ENCODE data around the gene TPSB2.
"Not testable (repeated sequence)": the region's sequence is repeated elsewhere in the genome, so short reads cannot be mapped to it uniquely, and the experiment has no call there.

The TPSB2 gene

GRCh38 chr16:1240436-1240835, 10.5 kb upstream of the TPSB2 start, which contains the start of gene TPSAB1:
TSS of gene TPSAB1 (plus strand) at chr16:1240705. CDS start at chr16:1240939, 234 bp downstream.
- not testable (repeated sequence) for DNase-seq (ENCODE audit: low spot score)

GRCh38 chr16:1239575-1239974, 9.6 kb upstream of the TPSB2 start:
- DNase-seq (ENCODE audit: low spot score): not testable (repeated sequence)

GRCh38 chr16:1238909-1239308, 8.9 kb upstream of the TPSB2 start:
- DNase-seq (ENCODE audit: low spot score): not testable (repeated sequence)

DNA sequence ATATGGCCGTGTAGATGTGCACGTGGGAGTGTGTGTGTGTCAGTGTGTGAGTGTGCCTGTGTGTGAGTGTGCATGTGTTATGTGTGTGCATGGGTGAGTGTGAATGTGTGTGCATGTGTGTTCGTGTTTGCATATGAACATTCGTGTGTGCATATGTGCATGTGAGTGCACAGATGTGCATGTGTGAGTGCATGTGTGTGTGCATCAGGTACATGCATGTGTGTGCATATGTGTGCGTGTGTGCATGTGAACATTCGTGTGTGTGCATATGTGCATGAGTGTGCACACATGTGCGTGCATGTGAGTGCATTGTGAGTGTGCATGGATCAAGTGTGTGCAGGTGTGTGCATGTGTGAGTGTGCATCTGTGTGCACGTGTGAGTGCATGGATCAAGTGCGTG, 8.0 kb upstream of the TPSB2 start:
- no peak for DNase-seq (ENCODE audit: low spot score)

DNA sequence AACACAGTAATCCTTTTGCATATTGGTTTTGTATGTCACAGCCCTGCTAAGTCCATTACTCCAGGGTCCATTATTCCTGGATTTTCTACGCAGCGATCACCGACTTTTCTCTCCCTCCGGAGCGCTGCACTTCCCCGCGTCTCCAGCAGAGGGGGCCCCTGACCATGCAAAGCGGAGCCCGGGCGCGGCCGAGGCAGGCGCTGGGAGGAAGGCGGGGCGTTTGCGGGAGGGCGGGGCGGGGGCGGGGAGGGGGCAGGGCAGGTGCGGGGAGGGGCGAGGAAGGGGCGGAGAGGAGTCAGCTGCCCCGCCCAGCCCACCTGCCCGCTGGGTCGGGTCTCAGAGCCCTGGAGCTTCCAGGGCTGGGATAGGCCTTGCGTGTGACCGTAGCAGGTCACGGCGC, 6.7 kb upstream of the TPSB2 start:
- not testable (repeated sequence) for DNase-seq (ENCODE audit: low spot score)

DNA sequence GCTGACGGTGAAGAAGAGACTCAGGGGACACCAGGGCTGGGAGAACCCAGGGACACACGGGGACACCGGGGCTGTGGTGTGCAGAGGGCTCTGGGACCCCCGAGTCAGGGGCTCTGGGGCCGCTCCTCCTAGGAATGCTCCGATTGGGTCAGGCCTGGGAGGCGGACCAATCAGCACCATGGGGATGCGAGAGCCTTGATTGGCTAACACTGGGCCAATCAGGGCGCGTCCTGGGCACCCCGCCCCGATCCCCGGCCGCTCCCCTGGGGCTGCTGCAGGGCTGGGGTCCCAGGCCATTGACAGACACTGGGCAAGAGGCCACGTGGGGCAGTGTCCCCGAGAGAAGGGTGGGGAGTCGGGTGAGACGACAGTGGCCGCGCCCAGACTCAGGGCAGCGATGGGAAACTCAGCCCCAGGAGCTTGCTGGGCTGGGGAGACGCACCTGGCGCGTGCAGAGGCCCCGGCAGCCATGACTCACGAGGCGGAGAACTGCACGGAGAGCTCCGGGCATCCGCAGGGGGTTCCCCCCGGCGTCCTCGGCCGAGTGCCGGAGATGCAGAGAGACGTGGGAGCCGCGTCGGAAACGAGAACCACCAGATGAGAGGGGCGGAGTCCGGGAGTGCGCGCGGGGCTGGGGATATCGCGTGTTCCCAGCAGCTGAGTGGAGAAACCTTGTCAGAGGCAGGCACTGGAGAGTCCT, 2.2 kb upstream of the TPSB2 start:
- not testable (repeated sequence) for DNase-seq (ENCODE audit: low spot score)

DNA sequence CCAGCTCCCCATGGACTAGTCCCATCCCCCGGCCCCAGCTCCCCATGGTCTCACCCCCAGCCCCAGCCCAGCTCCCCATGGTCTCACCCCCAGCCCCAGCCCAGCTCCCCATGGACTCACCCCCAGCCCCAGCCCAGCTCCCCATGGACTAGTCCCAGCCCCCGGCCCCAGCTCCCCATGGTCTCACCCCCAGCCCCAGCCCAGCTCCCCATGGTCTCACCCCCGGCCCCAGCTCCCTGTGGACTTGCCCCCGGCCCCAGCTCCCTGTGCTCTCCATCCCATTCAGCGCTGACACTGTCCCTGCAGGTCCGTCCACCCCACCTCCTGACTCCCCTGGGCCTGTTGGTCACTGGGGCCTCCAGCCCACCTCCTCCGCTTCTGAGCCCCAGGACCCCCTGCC, 1.3 kb upstream of the TPSB2 start:
- DNase-seq (ENCODE audit: low spot score): not testable (repeated sequence)

DNA sequence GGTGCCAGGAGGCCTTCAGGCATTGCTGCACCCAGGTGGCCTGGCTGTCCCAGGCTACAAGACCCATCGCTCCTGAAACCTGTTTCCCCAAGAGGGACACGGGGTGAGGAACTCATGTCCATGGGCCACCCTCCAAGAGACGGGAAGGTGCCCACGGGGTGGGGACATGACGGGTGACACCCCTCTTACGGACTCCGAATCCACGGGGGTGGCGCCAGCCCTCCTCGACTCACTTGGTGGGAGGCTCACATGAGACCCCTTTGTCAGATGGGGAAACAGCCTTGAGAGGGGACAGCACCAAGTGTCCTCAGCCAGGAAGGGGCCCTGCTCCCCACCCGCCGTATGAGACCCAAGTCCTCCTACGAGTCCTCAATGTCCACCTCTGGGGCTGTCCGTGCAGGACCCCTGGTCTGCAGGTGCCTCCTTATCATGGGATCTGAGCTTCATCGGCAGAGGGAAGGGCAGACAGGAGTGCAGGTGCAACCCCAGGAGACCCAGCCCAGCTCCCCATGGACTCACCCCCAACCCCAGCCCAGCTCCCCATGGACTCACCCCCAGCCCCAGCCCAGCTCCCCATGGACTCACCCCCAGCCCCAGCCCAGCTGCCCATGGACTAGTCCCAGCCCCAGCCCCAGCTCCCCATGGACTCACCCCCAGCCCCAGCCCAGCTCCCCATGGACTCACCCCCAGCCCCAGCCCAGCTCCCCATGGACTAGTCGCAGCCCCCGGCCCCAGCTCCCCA, 658 bp upstream of the TPSB2 start:
- not testable (repeated sequence) for DNase-seq (ENCODE audit: low spot score)

GRCh38 chr16:1229476-1229875, 508 bp downstream of the TPSB2 start:
- not testable (repeated sequence) for DNase-seq (ENCODE audit: low spot score)

GRCh38 chr16:1228227-1228626, 1.8 kb downstream of the TPSB2 start:
- not testable (repeated sequence) for DNase-seq (ENCODE audit: low spot score)

DNA sequence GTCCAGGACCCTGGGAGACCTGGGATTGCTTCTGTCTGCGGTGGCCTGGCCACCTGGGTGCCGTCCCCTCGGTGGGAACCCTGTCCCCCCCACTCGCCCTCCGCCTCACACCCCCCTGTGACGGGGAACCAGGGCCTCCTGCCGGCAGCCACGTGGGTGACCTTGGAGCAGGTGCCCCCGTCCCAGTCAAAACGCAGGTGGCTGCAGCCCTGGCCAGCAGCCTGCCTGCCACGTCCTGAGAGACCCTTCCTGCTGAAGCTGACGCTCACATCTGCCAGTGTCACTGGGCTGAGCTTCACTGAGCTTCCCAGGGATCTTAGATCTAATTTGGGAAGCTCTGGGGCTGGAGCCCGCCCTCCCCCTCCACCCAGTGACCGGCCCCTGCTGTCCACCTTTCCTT, 3.3 kb downstream of the TPSB2 start:
- DNase-seq (ENCODE audit: low spot score): not testable (repeated sequence)

- DNase-seq (ENCODE audit: low spot score): not testable (repeated sequence)
These were observed 4.2 kb downstream of the TPSB2 start for GRCh38 chr16:1225728-1226311.

GRCh38 chr16:1225051-1225451, 4.9 kb downstream of the TPSB2 start, which contains the start of gene TPSG1:
TSS of gene TPSG1 (minus strand) at chr16:1225268. CDS start at chr16:1225252, 16 bp downstream.
- no peak for DNase-seq (ENCODE audit: low spot score)

GRCh38 chr16:1224558-1224957, 5.4 kb downstream of the TPSB2 start:
- no peak for DNase-seq (ENCODE audit: low spot score)

DNA sequence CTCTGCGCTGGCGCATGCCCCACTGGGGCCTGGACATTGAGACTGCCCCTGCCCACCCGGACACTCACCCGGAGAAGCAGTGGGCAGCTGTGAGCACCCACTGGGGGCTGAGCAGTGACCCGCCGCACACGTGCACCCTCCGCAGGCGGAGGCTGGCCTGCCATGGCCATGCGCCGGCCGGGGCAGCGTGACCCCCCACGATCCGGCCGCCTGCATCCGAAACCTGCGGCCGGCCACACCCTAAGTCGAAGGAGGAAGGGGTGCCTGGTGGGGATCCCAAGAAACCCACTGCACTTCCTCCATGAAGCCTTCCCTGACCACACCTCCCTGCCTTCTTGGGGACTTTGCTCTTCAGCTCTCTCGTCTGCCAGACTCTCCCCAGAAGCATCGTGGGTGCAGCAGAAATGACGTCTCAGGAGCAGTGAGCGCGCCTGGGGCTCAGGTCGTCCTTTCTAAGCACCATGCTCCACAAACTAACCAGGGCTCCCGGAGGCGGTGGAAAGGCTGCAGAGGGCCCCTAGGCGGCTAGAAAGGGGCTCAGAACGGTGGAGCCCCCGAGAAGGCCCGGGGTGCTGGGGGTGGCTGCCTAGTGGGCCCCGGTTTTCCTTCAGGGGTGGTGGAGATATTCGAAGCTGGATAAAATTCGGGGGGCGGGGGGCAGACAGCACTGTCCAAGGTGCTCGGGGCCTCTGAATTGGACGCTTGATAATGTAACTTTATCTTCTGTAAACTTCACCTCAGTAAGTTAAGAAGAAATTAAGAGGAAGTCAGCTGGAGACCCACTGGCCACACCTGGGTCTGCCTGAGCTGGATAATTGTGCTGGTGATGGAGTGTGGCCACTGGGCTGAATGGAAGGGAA, 6.4 kb downstream of the TPSB2 start:
- DNase-seq (ENCODE audit: low spot score): no peak

GRCh38 chr16:1222553-1223354, 7.2 kb downstream of the TPSB2 start:
- DNase-seq (ENCODE audit: low spot score): no peak

GRCh38 chr16:1221628-1222552, 8.1 kb downstream of the TPSB2 start:
- no peak for DNase-seq (ENCODE audit: low spot score)

GRCh38 chr16:1220841-1221627, 8.9 kb downstream of the TPSB2 start:
- no peak for DNase-seq (ENCODE audit: low spot score)

DNA sequence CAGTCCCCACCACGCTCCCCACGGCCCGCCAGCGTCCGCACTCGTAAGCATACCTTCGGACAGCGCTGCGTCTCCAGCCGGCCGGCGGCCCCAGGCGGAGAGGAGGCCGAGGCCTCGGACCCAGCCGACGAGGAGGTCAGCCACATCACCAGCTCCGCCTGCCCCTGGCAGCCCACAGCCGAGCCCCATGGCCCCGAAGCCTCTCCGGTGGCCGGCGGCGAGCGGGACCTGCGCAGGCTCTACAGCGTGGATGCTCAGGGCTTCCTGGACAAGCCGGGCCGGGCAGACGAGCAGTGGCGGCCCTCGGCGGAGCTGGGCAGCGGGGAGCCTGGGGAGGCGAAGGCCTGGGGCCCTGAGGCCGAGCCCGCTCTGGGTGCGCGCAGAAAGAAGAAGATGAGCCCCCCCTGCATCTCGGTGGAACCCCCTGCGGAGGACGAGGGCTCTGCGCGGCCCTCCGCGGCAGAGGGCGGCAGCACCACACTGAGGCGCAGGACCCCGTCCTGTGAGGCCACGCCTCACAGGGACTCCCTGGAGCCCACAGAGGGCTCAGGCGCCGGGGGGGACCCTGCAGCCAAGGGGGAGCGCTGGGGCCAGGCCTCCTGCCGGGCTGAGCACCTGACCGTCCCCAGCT, 9.8 kb downstream of the TPSB2 start:
- DNase-seq (ENCODE audit: low spot score): no peak
